DMS 273 treated with DMSO at 0.1 percent for 48 hours (cell line): ENCODE measurements around the gene FAM170B.

ENCODE experiments used
- DNase-seq: peaks from one replicate; lab custom pipeline; 2025; lab: John Stamatoyannopoulos, UW

Gene FAM170B

GRCh38 chr10:49103761-49104160 is 30.1 kb downstream of the FAM170B start:
- no peak for DNase-seq

- DNase-seq = no peak
Observed at GRCh38 chr10:49099046-49099445, 34.8 kb downstream of the FAM170B start.

- no peak for DNase-seq
Observed at GRCh38 chr10:49096890-49097445, 36.9 kb downstream of the FAM170B start.

GRCh38 chr10:49094646-49095045 is 39.2 kb downstream of the FAM170B start:
- DNase-seq = no peak

- no peak for DNase-seq
Observed at GRCh38 chr10:49093922-49094321, 39.9 kb downstream of the FAM170B start.

- DNase-seq = no peak
Observed at GRCh38 chr10:49092477-49092876, 41.3 kb downstream of the FAM170B start.

- DNase-seq = no peak
Observed at GRCh38 chr10:49091450-49092210, 42.2 kb downstream of the FAM170B start.

GRCh38 chr10:49090696-49091380 is 43.0 kb downstream of the FAM170B start:
- no peak for DNase-seq

GRCh38 chr10:49090189-49090575 is 43.6 kb downstream of the FAM170B start:
- no peak for DNase-seq

GRCh38 chr10:49089557-49090188 is 44.1 kb downstream of the FAM170B start:
- DNase-seq = no peak

GRCh38 chr10:49089152-49089551 is 44.7 kb downstream of the FAM170B start:
- DNase-seq = no peak

GRCh38 chr10:49086889-49087288 is 46.9 kb downstream of the FAM170B start:
- no peak for DNase-seq

- no peak for DNase-seq
Observed at GRCh38 chr10:49083261-49083660, 50.6 kb downstream of the FAM170B start.

- peak; percentile 70 for DNase-seq
Observed at GRCh38 chr10:49082766-49083165, 51.1 kb downstream of the FAM170B start.

- DNase-seq = peak; percentile 14
Observed at GRCh38 chr10:49081547-49082275, 52.1 kb downstream of the FAM170B start.
